Fibroblast of skin of back (primary cell): Measurements from ENCODE around the gene MTFR2.

ENCODE experiments used
- DNase-seq: peaks from one replicate; pipeline ENCODE4 v3.0.0-alpha.2; 2013

Gene MTFR2

DNA sequence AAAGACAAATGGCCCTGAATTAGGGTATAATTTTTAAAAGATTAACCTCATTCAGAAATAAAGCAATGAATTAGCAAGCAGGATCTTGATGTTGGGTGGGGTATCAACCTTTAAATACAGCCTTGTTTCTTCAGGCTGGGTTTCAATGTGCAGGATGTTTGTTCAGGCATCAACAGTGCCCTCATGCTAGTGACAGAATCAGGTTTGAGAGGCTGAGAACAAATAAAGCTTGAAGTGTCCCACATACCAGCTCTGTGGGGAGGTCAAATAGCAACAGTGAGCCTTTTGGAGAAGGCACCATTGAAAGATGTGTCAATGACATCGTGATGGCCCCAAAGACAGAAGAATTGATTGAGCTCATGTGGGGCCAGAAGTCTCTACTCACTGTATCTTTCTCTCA lies 68.2 kb downstream of the MTFR2 start:
- no peak for DNase-seq

DNA sequence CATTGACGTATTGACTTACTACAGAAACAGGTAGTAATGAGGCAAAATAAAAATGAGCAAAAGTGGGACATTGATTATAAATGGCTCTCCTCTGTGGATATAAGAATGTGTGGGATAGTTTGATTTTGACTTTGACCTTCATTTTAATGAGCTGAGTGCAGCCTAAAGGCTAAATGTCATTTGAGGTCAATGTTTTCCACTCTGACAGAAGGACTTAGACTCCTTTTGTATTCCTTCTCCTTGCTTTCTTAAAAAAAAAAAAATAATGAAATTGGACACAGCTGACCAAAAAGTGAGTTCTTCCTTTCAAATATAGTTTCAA lies 68.6 kb downstream of the MTFR2 start:
- no peak for DNase-seq
